ENCODE results near the gene AMN.

The AMN gene

DNA sequence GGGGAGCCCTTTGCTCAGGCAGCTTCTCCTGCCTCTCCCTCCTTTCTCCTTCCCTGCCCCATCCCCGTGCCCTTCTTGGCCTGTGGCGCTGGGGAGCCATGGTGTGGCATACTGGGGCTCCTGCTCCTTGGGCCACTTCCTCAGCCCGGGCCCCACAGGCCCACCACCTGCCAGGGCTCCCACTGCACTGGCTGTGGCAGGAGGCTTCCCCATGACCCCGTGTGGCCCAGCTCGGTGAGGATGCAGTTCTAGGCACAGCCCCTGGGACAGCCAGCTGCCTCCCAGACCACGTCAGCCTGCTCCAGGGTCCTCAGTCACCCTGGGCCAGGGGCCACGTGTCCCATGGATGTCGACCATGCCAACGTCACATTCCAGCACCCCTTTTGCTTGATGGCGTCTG lies 13.0 kb upstream of the AMN start:
- H3K4me3 Mint-ChIP-seq, result no peak overlapping the region
- H3K36me3 Mint-ChIP-seq (ENCODE audit: low read depth), result peaks cover 36% of the 10 kb centered on the region
- no peaks in the 10 kb centered on the region for H3K27me3 Mint-ChIP-seq (ENCODE audit: low read depth, poor library complexity)
- DNase-seq, result no peak
- no peak overlapping the region for H3K27ac Mint-ChIP-seq
- H3K4me1 Mint-ChIP-seq, result peaks cover 29% of the 10 kb centered on the region
- peaks cover 21% of the 10 kb centered on the region for H3K9me3 Mint-ChIP-seq
- TF ChIP-seq, protein P1, sequence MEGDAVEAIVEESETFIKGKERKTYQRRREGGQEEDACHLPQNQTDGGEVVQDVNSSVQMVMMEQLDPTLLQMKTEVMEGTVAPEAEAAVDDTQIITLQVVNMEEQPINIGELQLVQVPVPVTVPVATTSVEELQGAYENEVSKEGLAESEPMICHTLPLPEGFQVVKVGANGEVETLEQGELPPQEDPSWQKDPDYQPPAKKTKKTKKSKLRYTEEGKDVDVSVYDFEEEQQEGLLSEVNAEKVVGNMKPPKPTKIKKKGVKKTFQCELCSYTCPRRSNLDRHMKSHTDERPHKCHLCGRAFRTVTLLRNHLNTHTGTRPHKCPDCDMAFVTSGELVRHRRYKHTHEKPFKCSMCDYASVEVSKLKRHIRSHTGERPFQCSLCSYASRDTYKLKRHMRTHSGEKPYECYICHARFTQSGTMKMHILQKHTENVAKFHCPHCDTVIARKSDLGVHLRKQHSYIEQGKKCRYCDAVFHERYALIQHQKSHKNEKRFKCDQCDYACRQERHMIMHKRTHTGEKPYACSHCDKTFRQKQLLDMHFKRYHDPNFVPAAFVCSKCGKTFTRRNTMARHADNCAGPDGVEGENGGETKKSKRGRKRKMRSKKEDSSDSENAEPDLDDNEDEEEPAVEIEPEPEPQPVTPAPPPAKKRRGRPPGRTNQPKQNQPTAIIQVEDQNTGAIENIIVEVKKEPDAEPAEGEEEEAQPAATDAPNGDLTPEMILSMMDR (IDR thresholded peaks at IDR 0.05), result no peak

DNA sequence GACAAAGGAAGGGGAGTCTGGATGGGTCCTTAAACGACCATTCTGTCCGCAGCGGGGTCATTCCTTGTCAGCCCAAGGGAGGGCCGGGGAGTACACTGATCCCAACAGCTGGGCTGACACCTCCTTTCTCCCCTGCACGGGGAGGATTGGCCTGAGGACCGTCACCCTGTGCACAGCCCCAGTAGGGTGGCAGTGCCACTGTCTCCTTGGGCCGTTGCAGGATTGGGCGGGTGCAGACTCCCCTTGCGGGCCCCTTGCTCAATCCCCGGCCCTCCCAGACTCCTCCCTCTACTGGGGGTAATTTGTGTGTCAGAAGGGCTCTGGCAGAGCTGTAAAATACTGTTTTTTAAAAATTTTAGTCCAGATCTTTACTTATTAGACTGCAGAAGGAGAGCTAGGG lies 12.6 kb upstream of the AMN start:
- no peak overlapping the region for H3K4me3 Mint-ChIP-seq
- H3K36me3 Mint-ChIP-seq (ENCODE audit: low read depth), result peaks cover 34% of the 10 kb centered on the region
- H3K27me3 Mint-ChIP-seq (ENCODE audit: low read depth, poor library complexity), result no peaks in the 10 kb centered on the region
- DNase-seq, result no peak
- peaks cover 21% of the 10 kb centered on the region for H3K9me3 Mint-ChIP-seq
- TF ChIP-seq, protein P1 (IDR thresholded peaks at IDR 0.05), result no peak
- H3K4me1 Mint-ChIP-seq, result peaks cover 29% of the 10 kb centered on the region
- no peak overlapping the region for H3K27ac Mint-ChIP-seq

DNA sequence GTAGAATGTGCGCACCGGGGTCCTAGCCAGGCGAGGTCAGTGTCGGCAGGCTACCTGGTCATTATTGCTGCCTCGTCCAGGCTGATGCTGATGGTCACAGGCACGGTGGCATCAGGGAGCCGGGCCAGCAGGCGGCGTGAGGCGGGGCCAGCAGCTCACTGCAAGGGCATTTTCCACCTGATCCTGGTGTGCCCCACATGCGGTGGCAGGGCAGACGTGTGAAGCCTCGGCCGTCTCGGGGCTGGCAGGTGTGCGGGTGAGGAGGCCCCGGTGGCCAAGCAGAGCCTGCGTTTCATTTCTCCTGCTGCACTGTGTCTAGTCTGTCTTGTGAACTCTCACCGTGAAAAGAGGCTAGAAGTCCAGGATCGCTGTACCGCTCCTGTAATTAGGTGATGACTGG lies 12.0 kb upstream of the AMN start:
- no peaks in the 10 kb centered on the region for H3K27me3 Mint-ChIP-seq (ENCODE audit: low read depth, poor library complexity)
- H3K4me3 Mint-ChIP-seq, result no peak overlapping the region
- peaks cover 29% of the 10 kb centered on the region for H3K36me3 Mint-ChIP-seq (ENCODE audit: low read depth)
- H3K9me3 Mint-ChIP-seq, result peaks cover 18% of the 10 kb centered on the region
- TF ChIP-seq, protein P1 (IDR thresholded peaks at IDR 0.05), result no peak
- H3K4me1 Mint-ChIP-seq, result peaks cover 29% of the 10 kb centered on the region
- no peak for DNase-seq
- H3K27ac Mint-ChIP-seq, result no peak overlapping the region

DNA sequence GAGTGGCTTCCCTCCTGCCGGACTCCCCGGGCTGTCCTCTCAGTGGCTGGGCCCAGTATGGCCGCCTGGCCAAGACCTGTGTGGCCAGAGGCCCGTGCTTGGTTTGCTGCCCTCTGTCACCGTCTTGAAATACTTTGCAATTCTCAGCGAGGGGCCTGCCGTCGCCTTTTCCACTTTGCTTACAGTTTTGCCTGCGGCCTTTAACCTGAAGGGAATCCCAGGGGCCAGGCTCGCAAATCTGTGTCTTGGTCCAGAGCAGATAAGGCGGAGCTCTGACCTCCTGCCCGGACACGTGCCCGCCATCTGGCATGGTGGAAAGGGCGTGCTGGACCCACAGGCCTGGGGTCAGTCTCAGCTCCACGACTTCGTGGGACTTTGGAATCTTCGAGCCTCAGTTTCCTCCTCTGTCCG lies 10.9 kb upstream of the AMN start:
- Mint-ChIP-seq H3K4me1 (peaks cover 29% of the 10 kb centered on the region), H3K36me3 (ENCODE audit: low read depth) (peaks cover 18% of the 10 kb centered on the region)
- TF ChIP-seq, protein P1 (IDR thresholded peaks at IDR 0.05), result no peak

DNA sequence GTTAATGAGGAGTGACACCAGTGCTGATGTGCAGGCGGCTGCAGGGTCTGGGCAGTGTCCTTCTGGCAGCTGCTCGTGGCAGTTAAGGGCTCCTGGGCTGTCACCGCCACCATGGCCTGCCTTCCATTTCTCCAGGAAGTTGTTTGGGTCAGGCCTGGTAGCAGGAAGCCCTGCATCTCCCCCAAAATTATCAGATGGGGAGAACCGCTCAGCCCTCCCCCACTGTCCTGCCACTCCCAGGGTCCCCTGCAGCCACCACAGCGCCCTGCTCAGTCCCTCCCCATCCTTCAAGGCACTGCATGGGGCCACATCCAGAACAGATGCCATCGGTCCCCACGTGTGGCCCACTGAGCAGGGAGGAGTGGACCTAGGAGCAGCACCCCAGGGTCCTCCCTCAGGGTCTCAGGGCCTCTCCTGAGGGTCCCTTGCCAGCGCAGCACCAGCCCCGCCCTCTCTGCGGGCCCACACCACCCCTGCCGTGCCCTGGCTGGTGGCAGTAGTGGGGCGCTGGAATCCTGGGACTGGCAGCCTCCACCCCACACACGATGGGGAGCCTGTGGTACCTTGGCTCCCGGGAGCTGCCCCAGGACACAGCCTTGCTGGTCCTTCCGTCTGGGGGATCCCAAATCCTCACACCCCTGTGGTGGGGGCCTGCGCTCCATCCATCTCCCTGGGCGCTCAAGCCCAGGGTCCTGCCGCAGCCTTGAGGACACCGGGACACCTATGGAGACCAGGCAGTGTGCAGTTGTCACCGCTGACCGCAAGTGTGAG lies 10.3 kb upstream of the AMN start:
- H3K4me3 Mint-ChIP-seq, result no peak overlapping the region
- H3K9me3 Mint-ChIP-seq, result peaks cover 6% of the 10 kb centered on the region
- peaks cover 13% of the 10 kb centered on the region for H3K36me3 Mint-ChIP-seq (ENCODE audit: low read depth)
- DNase-seq, result no peak
- peaks cover 29% of the 10 kb centered on the region for H3K4me1 Mint-ChIP-seq
- TF ChIP-seq, protein P1 (IDR thresholded peaks at IDR 0.05), result no peak
- no peaks in the 10 kb centered on the region for H3K27me3 Mint-ChIP-seq (ENCODE audit: low read depth, poor library complexity)
- no peak overlapping the region for H3K27ac Mint-ChIP-seq

More for the DNA sequence above, 10.9 kb upstream of the AMN start:
- no peaks in the 10 kb centered on the region for H3K27me3 Mint-ChIP-seq (ENCODE audit: low read depth, poor library complexity)
- no peak overlapping the region for H3K27ac Mint-ChIP-seq
- peaks cover 9% of the 10 kb centered on the region for H3K9me3 Mint-ChIP-seq
- DNase-seq, result peak; percentile 28
- H3K4me3 Mint-ChIP-seq, result no peak overlapping the region
